ENCODE results near the gene RCL1.
A peak's percentile ranks its signal among the peaks of the same experiment; 100 is the strongest.
"Not testable (repeated sequence)": the region's sequence is repeated elsewhere in the genome, so short reads cannot be mapped to it uniquely, and the experiment has no call there.

RCL1 gene

GRCh38 chr9:4792572-4793458 is at the start of gene RCL1:
TSS of gene RCL1 (plus strand) at chr9:4792944. CDS start at chr9:4793092, 148 bp downstream.
- DNase-seq, result peak; percentile 94

- DNase-seq, result no peak
Observed at GRCh38 chr9:4743131-4743875, 49.4 kb upstream of the RCL1 start.

- no peak for DNase-seq
Observed at GRCh38 chr9:4746278-4747030, 46.3 kb upstream of the RCL1 start.

- no peak for DNase-seq
Observed at GRCh38 chr9:4748612-4749011, 44.1 kb upstream of the RCL1 start.

GRCh38 chr9:4750023-4750673 is 42.6 kb upstream of the RCL1 start:
- DNase-seq, result peak; percentile 19

GRCh38 chr9:4754530-4754929 is 38.2 kb upstream of the RCL1 start:
- not testable (repeated sequence) for DNase-seq

GRCh38 chr9:4755026-4755609 is 37.6 kb upstream of the RCL1 start:
- no peak for DNase-seq

- DNase-seq, result no peak
Observed at GRCh38 chr9:4756420-4756819, 36.3 kb upstream of the RCL1 start.

GRCh38 chr9:4760122-4760521 is 32.6 kb upstream of the RCL1 start:
- DNase-seq, result no peak

GRCh38 chr9:4762108-4762885 is 30.4 kb upstream of the RCL1 start:
- peak; percentile 61 for DNase-seq

- no peak for DNase-seq
Observed at GRCh38 chr9:4762886-4763541, 29.7 kb upstream of the RCL1 start.

GRCh38 chr9:4764033-4764432 is 28.7 kb upstream of the RCL1 start:
- DNase-seq, result no peak

GRCh38 chr9:4768681-4769080 is 24.1 kb upstream of the RCL1 start:
- DNase-seq, result no peak

GRCh38 chr9:4769321-4770080 is 23.2 kb upstream of the RCL1 start:
- no peak for DNase-seq

GRCh38 chr9:4771788-4772187 is 21.0 kb upstream of the RCL1 start:
- no peak for DNase-seq

GRCh38 chr9:4774209-4774608 is 18.5 kb upstream of the RCL1 start:
- no peak for DNase-seq

GRCh38 chr9:4774958-4775357 is 17.8 kb upstream of the RCL1 start:
- DNase-seq, result not testable (repeated sequence)

- DNase-seq, result no peak
Observed at GRCh38 chr9:4780651-4781050, 12.1 kb upstream of the RCL1 start.

- DNase-seq, result no peak
Observed at GRCh38 chr9:4781408-4781807, 11.3 kb upstream of the RCL1 start.

- not testable (repeated sequence) for DNase-seq
Observed at GRCh38 chr9:4783191-4783590, 9.6 kb upstream of the RCL1 start.

Measured in NCI-H1436 (cell line).